NCI-H345 treated with DMSO at 0.1 percent for 48 hours (cell line): Measurements from ENCODE around the gene GEMIN7.

Source experiments
- DNase-seq: peaks from one replicate; lab custom pipeline; 2025; ENCODE audit not compliant: unreplicated experiment; lab: John Stamatoyannopoulos, UW

GEMIN7 gene

DNA sequence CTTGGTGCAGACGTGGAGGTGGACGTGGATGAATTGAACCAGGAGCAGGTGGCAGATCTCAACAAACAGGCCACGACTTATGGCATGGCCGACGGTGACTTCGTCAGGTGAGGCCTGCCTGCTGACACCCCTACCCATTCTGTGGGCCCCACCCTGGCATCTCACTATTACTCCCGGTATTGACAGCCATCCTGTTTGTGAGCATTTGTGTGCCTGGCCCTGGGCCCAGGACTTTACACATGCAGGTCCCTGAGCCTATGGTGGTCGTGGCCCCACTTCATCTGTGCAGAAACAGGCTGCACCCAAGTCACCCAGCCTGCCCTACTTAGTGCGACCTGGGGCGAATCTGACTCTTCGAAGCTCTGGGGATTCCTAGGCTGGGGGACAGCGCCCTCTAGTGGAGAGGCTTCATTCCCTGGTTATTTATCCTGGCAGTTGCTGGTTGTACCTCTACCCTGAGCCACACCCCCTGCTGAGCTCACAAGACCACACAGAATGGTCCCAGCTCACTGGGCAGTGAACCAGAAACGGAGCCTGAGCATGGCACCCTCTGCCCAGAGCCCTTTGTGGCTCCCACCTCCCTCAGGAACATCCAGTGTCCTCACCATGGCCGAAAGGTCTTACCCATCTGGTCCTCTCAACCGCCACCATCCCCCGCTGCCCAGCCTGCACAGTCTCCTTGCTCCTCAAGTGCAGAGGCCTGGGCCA is 19.6 kb upstream of the GEMIN7 start:
- peak; percentile 2 for DNase-seq

DNA sequence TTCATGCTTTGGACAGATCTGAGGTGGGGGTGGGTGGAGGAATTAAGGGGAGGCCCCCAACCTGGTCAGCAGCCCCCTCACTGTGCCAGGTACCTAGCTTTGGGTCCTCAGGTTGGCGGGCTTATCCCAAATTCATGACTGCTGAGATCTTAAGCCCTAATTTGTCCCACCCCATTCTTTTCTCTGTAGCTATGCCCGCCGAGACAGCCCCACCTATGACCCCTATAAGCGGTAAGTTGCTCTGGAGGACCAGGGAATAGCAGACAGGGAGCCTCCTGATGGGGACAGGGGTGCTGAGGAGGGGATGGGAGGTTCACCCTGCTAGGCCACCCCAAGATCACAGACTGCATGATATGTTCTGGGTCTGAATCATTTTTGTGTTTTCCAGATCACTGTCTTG is 17.1 kb upstream of the GEMIN7 start:
- no peak for DNase-seq

DNA sequence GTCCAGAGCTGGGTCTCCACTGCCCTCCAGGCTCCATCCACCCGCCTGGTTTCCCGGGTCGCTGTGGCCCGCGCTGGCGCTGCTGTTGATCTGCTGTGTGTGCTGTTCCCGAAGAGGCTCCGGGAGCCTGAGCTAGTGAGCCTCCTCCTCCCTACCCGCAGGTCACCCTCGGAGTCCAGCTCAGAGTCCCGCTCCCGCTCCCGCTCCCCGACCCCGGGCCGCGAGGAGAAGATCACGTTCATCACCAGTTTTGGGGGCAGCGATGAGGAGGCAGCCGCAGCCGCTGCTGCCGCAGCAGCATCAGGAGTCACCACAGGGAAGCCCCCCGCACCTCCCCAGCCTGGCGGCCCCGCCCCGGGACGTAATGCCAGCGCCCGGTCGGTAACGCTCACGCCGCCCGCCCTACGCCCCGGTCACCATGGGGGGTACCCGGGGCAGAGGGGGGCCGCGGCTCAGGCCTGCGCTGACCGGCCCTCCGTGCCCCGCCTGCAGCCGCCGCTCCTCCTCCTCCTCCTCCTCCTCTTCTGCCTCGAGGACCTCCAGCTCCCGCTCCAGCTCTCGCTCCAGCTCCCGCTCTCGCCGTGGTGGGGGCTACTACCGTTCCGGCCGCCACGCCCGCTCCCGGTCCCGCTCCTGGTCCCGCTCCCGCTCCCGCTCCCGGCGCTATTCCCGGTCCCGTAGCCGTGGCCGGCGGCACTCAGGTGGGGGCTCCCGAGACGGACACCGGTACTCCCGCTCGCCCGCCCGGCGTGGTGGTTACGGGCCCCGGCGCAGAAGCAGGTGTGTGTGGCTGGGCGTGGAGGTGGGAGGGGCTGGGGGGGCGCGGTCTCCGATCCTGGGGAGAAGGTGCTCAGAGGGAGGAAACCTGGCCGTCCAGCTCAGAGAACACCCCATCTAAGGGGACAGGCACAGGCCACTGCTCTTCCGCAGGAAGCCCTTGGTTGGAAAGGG is 14.9 kb upstream of the GEMIN7 start:
- no peak for DNase-seq

DNA sequence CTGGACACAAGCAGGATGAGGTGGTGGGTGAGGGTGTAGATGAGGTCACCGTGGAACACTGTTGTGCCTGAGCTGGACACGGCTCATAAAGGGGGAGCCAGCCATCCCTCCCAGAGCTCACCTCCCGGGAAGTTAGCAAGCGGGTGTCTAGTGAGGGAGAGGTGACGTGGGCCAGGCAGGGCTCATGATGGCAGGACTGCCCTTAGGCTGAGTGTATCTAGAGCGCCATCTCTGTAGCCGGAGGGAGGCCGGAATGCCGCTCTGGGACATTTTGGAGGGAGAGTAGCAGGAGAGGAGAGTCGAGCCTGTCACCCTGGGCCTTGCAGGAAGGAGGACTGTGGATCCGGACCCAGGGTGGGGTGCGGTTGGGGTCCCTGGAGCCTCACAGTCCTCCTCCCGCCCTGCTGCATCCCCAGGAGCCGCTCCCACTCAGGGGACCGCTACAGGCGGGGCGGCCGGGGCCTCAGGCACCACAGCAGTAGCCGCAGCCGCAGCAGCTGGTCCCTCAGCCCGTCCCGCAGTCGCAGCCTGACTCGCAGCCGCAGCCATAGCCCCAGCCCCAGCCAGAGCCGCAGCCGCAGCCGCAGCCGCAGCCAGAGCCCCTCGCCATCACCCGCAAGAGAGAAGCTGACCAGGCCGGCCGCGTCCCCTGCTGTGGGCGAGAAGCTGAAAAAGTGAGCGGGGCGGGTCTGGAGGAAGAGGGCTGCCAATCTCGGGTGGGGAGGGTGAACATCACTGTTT is 12.0 kb upstream of the GEMIN7 start:
- DNase-seq: no peak

DNA sequence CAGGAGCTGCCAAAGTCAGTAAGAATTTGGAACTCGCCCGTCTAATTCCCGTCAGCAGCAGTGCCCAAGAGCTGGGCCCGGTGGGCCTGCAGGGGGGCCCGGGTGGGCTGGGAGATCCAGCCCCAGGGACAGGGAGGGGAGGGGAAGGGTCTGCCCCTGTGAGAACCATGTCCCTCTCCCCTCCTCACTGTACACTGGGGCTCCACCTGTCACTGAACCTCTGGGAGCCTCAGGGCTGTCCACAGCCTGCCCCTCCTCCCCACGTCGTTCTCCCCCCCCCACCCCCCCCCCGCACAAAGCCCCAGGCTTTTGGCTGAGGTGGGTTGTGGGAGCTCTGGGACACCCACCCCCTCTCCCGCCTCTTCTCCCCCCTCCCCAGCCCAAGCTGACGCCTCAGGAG is 11.0 kb upstream of the GEMIN7 start:
- DNase-seq: no peak

DNA sequence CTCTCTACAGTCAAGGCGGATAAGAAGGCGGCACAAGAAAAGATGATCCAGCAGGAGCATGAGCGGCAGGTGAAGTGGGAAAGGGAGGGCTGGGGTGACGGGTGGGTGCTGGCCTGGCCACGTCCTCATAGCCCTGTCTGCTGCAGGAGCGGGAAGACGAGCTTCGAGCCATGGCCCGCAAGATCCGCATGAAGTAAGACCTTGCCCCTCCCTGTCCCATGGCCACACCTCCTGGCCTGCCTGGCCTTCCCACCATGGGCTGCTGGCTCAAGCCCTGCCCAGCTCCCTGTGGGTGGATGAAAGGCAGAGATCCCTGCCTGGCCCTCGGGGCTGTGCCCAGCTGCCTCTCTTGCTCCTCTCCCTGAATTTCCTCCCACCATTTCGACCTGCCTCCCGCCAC is 10.0 kb upstream of the GEMIN7 start:
- DNase-seq: no peak

DNA sequence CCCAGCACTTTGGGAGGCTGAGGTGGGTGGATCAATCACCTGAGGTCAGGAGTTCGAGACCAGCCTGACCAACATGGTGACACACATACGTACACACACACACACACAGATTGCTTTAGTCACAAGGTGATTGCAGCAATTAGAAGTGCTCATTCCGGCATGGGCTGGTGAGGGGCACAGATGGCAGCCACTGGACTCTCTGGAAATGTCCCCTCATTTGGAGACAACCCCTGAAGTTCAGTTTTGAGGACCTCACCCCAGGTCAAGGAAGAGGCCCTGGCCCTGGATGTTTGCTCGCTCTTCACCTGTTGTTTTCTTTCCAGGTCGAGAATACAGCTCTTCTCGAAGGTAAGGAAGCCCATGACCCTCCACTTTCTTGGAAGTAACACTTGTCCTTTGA is 8.8 kb upstream of the GEMIN7 start:
- DNase-seq: no peak

DNA sequence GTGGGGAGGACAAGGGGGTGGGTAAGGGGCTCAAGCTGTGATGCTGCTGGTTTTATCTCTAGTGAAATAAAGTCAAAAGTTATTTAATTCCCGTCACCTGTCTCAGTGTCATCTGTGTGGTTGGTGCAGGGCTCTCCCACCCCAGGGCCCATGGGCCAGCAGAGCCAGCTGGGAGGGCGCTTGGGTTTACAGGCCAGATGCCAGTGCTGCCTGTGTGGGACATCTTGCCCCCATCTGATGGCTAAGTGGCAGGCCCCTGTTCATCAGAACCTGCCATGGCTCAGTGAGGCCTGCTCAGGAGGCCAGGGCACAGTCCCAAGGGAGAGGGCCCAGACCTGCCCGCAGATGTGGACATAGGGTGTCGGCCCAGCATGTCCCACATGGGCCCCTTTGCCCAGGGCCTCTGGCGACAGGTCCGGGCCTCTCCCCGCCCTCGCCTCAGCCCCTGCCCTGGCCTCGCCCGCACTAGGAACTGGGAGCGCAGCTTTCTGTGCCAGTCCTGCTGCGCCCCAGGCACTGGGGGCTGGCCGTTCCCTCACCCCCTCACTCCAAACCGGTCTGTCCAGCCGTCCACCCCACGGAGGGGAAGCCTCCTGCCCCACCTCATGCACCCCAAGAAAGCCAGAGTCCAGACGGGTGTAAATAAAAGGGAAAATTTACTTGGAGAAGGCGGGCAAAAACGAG is 8.1 kb upstream of the GEMIN7 start:
- no peak for DNase-seq

DNA sequence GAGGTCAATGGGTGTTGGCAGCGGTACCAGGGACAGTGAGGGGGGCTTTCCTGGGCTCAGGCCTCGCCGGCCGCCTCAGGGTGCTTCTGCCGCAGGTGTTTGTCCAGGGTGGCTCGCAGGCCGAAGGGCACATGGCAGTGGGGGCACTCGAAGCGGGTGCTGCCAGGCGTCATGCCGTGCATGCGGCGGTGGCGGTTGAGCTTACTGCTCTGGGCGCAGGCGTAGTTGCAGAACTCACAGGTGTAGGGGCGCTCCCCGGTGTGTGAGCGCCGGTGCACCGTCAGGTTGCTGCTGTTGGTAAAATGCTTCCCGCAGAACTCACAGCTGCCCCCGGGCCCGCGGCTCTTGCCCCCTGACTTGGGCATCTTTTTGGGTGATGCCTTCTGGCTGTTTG is 7.5 kb upstream of the GEMIN7 start:
- DNase-seq: no peak

DNA sequence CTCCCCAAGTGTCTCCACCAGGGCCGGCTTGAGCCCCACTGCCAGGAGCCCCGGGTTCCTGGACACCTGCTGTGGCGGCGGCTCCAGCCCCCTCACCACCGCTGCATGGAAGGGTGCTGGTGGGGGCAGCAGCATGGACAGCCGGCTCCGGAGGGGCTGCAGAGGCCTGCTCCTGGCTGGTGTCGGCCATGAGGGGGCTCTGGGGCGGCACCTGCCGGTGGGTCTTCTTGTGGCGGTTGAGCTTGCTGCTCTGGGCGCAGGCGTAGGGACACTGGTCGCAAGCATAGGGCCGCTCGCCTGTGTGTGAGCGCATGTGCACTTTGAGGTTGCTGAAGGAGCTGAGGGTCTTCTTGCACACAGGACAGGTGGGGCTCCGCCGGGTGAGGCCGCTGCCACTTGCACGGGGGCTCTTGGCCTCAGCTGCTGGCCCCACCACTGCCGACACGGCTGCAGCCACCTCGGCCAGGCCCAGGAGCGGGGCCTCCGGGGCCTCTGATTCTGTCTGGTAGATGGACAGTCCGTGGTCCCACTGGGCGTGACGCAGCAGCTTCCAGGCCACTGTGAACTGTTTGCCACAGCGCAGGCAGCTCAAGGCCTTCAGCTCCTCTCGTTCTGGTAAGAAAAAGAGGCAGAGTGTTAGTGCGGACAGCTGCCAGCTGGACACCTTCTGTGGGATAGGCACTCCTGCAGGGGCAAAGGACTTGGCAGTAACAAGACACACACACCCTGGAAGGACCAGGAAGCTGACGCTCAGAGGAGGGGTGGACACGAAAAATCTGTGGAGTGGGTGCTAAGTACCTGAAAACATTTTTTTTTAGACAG is 6.9 kb upstream of the GEMIN7 start:
- no peak for DNase-seq

DNA sequence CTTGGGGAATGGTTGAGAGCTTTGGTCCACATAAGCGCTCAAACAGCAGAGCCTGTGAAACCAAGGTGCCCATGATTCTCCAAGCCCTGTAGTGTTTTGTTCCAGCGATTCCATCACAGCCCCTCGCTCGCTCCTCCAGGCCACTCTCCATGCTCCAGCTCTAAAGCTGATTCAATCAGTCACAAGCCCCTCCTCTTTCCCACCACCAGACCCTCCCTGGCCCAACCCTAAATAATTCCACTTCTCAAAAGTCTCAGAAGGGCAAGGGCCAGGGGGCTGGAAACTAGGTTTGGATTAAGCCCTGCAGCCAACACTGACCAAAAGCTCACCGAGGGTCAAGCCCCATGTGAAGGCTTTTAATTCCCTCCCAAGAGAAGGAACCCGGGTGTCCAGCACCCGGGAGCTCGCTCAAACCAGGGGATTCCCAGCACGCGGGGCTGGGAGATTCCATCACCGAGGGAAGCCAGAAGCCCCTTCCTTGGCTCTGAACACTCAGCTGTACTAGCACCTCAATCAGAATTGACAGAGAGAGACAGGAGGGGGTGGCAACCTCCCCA is 4.2 kb upstream of the GEMIN7 start:
- DNase-seq: no peak

DNA sequence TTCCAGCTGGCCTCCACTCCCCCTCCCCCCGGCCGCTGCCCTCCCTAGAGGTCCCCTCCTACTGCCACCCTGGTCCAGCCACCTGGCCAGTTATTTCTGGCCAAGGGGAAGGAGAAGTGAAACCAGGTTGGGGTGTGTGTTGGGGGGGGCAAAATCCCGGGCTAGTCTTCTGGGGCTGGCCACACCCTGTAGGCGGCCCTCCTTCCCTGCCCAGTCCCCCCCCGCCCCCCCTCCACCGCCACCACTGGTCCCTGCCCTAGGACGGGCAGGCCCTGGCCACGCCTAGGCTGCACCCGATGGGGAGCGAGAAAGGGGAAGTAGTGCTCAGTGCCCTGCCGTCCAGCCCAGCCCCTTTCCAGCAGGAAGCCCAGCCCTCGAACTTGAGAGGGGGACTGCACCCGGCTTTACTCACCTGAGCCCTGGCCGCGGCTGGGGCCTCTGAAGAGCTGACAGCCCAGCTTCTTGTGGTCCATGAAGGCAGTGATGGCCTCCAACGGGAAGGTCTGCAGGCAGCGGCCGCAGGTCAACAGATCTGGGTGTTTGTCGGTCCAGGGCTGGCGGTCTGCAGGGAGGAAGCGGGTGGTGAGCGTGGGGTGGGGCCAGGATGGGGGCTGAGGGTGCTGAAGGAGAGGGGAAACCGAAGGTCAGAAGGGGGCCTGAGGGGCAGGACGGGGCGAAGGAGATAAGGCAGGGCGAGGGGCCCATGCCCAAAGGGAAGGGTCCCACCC is 3.6 kb upstream of the GEMIN7 start:
- no peak for DNase-seq

DNA sequence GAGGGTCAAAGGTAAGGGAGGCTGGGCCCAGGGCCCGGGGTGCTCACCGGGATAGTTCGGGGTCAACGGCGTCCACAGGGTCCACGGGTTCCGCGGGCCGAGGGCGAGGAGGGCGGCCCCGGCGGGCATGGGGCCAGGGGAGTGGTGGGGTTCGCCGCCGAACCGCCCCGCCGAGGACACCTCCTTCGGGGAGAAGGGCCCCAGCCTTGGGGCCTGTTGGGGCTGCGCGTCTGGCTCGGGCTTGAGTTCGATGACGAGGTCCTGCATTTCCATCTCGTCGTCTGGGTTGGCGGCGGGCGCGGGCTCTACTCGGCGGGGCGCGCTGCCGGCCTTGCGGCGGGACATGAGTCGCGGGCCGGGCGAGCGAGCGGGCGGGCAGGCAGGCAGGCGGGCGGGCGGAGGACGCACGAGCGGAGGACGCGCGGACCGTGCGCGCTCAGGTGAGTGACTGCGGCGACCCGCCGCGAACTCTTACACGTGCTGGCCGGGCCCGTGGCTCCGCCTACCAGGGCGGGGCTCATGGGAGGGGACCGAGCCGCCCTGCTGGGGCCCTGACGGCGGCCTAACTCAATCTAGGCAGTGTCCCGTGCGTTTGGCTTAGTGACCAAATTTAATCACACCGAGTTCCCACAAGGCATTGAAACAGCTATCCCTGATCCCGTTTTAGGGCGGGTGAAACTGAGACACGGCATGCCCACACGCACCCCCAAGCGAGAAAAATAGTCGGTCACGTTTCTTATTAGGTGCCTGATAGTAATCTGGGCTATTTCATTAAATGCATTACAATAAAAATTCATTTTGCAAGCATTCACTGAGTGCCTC is 2.8 kb upstream of the GEMIN7 start, which contains the start of gene ZNF296:
TSS of gene ZNF296 (minus strand) at position 450 of the 822 bp plus-strand sequence. CDS start at position 345, 105 bp downstream.
- DNase-seq: no peak

DNA sequence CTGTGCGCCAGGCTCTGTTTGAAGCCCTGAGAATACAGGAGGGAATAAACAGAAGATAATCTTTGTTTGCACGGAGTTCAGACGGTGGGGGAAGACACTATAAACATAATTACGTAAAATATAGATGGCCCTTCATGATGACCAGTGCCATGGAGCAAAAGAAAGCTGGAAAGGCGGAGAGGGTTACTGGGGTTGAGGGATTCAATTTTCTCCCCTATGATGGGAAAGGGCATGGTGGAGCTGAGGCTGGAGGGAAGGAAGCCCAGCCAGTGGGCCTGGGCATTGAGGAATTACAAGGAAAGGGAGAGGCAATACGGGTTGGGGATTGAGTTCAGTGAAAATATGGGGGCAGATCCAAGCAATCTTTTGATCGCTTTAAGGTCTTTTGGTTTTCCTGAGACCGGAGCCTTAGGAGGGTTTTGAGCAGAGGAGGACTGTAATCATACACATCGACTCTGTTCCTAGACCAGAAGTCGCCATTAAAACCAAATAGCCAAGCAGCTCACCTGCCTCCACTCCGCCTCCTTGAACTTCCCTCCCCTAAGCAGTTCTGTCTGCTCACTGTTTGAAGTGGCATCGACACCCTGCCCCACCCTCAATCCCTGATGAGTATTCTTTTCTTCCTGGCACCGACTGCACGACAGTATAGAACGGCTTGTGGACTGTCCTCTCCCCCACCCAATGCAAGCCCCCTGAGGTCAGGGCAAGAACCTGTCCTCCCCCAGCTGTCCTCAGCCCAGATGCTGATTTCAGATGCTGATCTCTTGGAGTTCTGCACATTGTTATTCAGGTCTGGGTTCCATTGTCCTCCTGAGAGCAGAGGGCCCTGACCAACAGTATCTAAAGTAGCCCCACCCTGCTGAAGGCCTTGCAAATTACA is 2.0 kb upstream of the GEMIN7 start:
- DNase-seq: no peak

DNA sequence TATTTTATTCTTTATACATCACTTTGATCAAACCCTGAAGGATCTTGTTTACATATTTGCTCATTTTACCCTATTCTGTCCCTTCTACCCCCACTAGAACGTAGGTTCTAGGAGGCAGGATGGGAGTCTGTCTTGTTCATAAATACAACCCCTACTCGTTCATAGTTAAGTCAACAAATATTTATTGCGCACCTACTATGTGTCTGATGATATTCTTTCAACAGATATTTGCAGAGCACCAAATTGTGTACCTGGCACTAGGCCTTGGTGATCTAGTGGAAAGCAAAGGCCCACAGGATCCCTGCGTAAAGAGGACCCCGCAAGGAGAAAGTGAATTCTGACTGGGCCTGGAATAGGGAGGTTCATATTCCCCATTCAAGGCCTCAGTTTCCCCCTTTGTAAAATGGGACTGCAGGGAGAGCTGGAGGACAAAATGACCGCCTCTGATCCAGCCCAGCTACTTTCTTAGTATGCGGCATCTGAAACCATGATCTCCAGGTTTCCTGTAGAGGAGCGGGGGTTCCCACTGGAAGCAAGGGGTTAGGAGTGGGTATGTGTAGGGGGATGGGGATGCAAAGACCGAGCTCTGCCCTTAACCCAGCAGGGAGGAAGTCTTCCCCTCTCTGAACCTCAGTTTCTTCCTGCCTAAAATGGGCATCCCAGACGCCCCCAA is 534 bp upstream of the GEMIN7 start:
- DNase-seq: no peak

DNA sequence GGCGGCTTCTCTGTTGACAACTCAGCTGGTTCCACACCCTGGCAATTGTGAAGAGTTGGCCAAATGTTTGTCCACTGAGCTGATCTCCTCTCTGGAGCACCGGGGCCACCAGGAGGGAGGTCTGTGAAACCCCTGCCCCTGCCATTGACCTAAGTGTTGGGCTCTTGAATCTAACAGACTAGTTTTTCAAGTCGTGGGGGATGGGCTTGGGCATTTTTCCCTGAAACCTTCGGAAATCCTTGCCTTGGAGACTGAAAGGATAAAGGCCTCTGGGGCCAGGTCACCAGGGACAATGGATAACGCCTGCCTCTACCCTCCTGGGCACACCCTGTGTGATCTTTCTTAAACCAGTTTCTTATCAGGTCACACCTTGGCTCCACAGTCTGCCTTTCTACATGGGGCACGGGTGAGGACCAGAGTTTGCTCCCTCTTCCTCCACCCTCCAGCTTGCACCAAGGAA is 881 bp downstream of the GEMIN7 start:
- no peak for DNase-seq

DNA sequence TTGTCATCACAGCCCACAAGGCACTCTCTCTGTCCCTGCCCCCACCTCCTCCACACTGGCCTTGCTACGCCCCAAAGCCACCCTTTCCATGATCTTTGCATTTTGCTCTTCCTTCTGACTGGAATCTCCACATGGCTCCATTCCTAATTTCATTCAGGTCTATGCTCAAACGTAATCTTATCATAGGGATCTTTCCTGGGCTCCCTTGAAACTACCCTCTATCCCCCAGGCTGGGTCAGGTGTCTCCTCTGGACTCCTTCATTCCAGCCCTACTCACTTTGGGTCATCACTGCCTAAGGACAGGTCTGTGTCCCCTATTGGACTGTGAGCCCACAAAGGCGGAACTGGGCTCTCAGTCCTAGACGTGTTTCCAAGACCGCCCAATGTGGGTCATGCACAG is 3.1 kb downstream of the GEMIN7 start:
- no peak for DNase-seq
